SK-N-SH (cell line): ENCODE measurements around the gene MMP23B.
"Not testable (repeated sequence)": the region's sequence is repeated elsewhere in the genome, so short reads cannot be mapped to it uniquely, and the experiment has no call there.

ENCODE experiments used
- RAD21 ChIP-seq: IDR thresholded peaks from 2 replicates; pipeline ENCODE4 v1.6.1; 2012; ENCODE audit warnings: mild to moderate bottlenecking, low read length
- TF ChIP-seq, protein P1 (sequence below): fragments of 200-600 bp; sonication (generic); IDR thresholded peaks from 2 replicates; pipeline ENCODE4 v1.6.1; 2017; ENCODE audit warnings: antibody characterized with exemption, mild to moderate bottlenecking, moderate library complexity
- TF ChIP-seq, protein P2 (sequence below): fragments of 150-350 bp; IDR thresholded peaks from 2 replicates; pipeline ENCODE4 v1.6.1; 2017; ENCODE audit warnings: antibody characterized with exemption, low read length, low read depth, borderline replicate concordance

GRCh38 chr1:1640711-1641461 lies 8.9 kb downstream of the MMP23B start:
- TF ChIP-seq, protein P1, sequence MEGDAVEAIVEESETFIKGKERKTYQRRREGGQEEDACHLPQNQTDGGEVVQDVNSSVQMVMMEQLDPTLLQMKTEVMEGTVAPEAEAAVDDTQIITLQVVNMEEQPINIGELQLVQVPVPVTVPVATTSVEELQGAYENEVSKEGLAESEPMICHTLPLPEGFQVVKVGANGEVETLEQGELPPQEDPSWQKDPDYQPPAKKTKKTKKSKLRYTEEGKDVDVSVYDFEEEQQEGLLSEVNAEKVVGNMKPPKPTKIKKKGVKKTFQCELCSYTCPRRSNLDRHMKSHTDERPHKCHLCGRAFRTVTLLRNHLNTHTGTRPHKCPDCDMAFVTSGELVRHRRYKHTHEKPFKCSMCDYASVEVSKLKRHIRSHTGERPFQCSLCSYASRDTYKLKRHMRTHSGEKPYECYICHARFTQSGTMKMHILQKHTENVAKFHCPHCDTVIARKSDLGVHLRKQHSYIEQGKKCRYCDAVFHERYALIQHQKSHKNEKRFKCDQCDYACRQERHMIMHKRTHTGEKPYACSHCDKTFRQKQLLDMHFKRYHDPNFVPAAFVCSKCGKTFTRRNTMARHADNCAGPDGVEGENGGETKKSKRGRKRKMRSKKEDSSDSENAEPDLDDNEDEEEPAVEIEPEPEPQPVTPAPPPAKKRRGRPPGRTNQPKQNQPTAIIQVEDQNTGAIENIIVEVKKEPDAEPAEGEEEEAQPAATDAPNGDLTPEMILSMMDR, result not testable (repeated sequence)
- TF ChIP-seq, protein P2, sequence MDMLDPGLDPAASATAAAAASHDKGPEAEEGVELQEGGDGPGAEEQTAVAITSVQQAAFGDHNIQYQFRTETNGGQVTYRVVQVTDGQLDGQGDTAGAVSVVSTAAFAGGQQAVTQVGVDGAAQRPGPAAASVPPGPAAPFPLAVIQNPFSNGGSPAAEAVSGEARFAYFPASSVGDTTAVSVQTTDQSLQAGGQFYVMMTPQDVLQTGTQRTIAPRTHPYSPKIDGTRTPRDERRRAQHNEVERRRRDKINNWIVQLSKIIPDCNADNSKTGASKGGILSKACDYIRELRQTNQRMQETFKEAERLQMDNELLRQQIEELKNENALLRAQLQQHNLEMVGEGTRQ, result not testable (repeated sequence)
- TF ChIP-seq RAD21, result not testable (repeated sequence)
